ENCODE measurements around the gene TRAF3.

Gene TRAF3

DNA sequence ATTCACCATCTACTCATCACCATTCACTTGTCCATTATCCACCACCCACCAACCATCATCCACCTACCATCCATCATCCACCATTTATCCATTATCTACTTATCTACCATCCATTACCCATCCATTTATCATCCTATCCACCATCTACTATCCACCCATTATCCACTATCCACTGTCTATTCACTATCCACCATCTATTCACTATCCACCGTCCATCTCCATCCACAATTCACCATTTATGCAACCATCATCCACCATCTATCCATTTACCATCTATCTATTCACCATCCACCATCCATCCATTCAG, 143.7 kb downstream of the TRAF3 start:
- TF ChIP-seq, protein P1, sequence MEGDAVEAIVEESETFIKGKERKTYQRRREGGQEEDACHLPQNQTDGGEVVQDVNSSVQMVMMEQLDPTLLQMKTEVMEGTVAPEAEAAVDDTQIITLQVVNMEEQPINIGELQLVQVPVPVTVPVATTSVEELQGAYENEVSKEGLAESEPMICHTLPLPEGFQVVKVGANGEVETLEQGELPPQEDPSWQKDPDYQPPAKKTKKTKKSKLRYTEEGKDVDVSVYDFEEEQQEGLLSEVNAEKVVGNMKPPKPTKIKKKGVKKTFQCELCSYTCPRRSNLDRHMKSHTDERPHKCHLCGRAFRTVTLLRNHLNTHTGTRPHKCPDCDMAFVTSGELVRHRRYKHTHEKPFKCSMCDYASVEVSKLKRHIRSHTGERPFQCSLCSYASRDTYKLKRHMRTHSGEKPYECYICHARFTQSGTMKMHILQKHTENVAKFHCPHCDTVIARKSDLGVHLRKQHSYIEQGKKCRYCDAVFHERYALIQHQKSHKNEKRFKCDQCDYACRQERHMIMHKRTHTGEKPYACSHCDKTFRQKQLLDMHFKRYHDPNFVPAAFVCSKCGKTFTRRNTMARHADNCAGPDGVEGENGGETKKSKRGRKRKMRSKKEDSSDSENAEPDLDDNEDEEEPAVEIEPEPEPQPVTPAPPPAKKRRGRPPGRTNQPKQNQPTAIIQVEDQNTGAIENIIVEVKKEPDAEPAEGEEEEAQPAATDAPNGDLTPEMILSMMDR (IDR thresholded peaks at IDR 0.05; ENCODE audit: control insufficient read depth, extremely low read depth, insufficient read depth) = no peak
- DNase-seq (ENCODE audit: low read depth) = no peak
- no peak overlapping the region for H3K4me3 ChIP-seq (ENCODE audit: low read depth, low read length)

DNA sequence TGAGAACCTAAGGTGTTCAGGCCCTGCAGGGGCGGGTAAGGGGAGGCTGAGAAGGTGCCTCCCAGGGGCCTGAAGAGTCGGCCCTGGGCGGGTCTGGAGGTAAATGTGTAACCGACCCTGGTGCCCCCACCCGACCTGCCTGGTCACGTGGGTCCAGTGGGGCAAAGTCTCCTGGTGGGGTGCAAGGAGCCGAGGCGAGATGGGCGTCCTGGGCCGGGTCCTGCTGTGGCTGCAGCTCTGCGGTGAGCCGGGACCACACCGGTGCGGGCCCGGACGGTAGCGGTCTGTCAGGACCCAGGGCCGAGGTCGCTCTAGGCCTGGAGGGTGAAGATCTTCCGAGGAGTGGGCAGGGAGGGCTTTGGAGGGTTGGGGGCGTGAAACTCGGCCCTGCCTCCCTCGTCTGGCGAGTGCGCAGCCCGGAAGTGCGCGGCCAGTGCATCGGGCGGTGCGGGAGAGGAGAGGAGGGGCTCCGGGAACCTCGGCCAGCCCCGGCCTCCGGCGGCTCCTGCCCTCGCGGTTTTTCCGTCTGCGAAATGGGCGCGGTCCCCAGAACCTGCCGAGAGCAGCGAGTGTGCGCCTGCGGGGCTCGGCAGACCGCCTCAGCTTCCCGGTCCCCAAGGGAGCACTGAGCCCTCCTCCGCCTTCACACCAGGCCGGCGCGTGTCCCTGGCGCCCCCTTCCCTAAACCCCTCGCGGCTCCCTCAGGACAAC, 145.4 kb downstream of the TRAF3 start, which contains the start of gene AMN:
TSS of gene AMN (plus strand) at position 174 of the 711 bp plus-strand sequence. CDS start at position 200, 26 bp downstream.
- H3K4me3 ChIP-seq (ENCODE audit: low read depth, low read length) = no peak within 1 kb of the TSS
- DNase-seq (ENCODE audit: low read depth) = no peak
- TF ChIP-seq, protein P1 (IDR thresholded peaks at IDR 0.05; ENCODE audit: control insufficient read depth, extremely low read depth, insufficient read depth) = no peak

DNA sequence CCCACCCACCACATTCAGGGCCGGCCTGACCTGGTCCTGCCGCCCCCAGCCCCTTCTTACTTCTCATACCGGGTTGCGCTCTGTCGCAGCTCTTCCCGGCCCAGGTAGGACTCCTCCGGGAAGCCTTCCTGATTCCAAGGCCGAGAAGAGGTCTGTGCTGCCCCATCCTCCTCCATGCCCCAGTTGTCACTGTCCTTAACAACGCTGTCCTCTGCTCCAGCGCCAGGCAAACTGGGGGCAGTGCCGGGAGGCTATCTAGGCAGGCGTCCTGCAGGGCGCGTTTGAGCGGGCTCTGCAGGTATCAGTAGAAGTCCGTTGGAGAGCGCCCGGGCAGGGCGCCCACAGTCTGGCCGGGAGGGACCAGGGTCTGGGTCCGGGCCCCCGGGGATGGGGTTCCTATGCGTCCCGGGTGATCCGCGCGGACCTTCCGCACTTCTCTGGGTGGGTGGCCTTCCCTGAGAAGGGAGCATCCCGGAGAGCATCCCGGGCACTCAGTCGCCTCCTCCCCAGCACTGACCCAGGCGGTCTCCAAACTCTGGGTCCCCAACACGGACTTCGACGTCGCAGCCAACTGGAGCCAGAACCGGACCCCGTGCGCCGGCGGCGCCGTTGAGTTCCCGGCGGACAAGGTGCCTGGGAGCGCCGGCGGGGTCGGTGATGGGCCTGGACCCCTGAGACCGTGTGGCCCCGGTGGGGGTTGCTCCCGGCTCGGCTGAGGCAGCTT, 146.1 kb downstream of the TRAF3 start:
- TF ChIP-seq, protein P1 (IDR thresholded peaks at IDR 0.05; ENCODE audit: control insufficient read depth, extremely low read depth, insufficient read depth) = no peak
- no peak for DNase-seq (ENCODE audit: low read depth)
- no peak overlapping the region for H3K4me3 ChIP-seq (ENCODE audit: low read depth, low read length)

DNA sequence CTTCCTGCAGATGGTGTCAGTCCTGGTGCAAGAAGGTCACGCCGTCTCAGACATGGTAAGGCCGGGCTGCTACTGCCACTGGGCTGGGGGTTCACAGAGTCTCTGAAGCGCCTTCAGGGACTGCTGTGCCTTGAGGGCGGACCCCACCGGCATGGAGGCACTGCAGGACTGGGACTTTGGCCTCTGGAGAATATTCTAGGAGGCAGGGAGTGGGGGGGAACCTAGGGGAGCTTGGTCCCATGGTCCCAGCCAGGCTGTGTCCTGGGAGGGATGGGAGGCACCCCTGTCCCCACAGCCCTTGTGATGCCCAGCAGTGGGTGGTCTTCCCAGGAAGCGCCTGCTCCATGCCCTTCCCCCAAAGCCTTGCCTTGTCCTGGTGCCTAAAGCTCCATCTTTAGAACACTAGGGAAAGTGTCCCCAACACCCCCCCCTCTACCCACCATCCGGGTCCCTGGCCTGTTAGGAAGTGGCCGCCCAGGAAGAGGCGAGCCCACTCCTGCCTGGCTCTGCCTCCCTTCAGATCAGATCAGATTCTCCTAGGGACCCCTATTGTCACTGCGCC, 146.8 kb downstream of the TRAF3 start:
- TF ChIP-seq, protein P1 (IDR thresholded peaks at IDR 0.05; ENCODE audit: control insufficient read depth, extremely low read depth, insufficient read depth) = no peak
- H3K4me3 ChIP-seq (ENCODE audit: low read depth, low read length) = no peak overlapping the region
- DNase-seq (ENCODE audit: low read depth) = no peak

DNA sequence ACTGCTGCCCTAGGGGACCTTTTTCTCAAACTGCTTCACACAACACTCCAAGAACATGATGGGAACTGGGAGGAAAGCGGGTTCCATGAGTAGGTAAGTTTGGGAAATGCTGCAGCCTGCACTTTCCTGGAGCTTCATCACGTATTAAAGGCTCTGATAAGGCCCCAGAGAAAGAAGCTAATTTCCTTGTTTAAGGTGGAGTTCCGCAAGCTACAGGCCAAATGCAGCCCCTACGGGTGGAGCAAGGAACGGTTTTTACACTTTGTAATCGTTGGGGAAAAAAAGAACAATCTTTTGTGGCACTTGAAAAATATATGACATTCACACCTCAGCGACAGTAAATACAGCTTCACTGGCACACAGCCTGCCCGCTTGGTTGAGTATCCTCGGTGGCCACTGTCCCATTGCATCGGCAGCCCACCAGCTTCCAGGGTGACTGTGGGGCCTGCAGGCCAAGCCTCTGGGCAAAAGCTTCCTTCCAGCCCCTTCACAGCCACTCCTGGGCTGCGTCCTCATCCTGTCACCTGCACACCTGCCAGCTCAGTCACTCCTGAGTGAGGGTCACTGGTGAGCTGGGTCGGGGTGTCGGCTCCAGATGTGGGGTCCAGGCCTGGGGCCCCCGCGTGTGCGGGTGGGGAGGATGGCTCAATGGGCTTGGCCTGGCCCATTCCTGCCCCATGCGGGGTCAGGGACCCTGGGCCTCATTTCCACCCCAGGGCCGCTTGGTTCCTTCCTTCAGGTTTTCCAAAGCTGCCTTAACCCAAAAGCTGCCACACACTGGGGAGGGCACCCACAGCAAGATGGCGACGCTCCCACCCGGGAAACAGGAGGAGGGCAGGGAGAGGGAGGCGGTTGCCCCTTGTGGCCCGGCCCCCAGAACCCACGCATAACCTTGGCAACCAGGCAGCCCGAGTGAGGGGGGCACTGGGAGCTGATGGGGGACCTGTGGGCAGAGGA, 147.7 kb downstream of the TRAF3 start:
- no peak overlapping the region for H3K4me3 ChIP-seq (ENCODE audit: low read depth, low read length)
- TF ChIP-seq, protein P1 (IDR thresholded peaks at IDR 0.05; ENCODE audit: control insufficient read depth, extremely low read depth, insufficient read depth) = no peak
- no peak for DNase-seq (ENCODE audit: low read depth)

DNA sequence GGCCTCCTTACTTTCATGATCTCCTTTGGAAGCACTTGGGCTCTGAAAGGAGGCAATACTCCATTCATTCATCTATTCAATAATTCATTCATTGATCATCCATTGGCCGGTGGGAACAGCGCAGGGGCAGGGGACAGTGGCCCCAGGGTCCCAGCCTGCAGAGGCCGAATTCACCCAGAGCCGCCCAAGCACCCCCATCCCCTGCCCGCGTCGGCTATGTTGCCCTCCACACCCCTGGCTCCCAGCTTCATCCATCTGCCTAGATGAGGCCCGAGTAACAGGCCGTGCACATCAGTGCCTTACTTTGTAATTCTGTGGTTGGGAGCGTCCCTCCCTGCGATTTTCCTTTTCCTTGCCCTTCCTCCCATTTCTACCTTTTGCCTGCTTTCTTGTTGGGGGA, 148.4 kb downstream of the TRAF3 start:
- TF ChIP-seq, protein P1 (IDR thresholded peaks at IDR 0.05; ENCODE audit: control insufficient read depth, extremely low read depth, insufficient read depth) = no peak
- no peak for DNase-seq (ENCODE audit: low read depth)
- no peak overlapping the region for H3K4me3 ChIP-seq (ENCODE audit: low read depth, low read length)
